CD14-positive monocyte (primary cell): ENCODE results near the gene ENPP5. TPM values are rescaled to one million over a fixed set of nuclear protein-coding genes. Genes with fewer than 3 reads are reported as not detected.

Experiments
- DNase-seq, 3 donors: peaks; one replicate each; pipeline ENCODE4 v3.0.0-alpha.2; 2011 to 2022
- H2AFZ ChIP-seq: 2 replicates; pipeline ENCODE4 v1.6.0; 2012; ENCODE audit warnings: mild to moderate bottlenecking, low read depth, low read length, inconsistent platforms; ENCODE audit not compliant: insufficient read depth, poor library complexity, severe bottlenecking
- H3K27ac ChIP-seq, 2 donors: 1 replicate in 1 of 2; 2 replicates in 1 of 2; pipeline ENCODE4 v1.5.1; 2012 to 2013; ENCODE audit warnings: low read length in 2 of 2, control low read depth in 1 of 2, inconsistent platforms in 1 of 2, low read depth in 1 of 2, mild to moderate bottlenecking in 1 of 2
- H3K27me3 ChIP-seq, 2 donors: one replicate each; pipeline versions ENCODE4 v1.6.0 to v1.6.1; 2011 to 2013; ENCODE audit warnings: low read length in 2 of 2; ENCODE audit not compliant: control insufficient read depth in 2 of 2, insufficient read depth in 2 of 2
- H3K36me3 ChIP-seq, 2 donors: replicated peaks in 1 of 2; 1 replicate in 1 of 2; 2 replicates in 1 of 2; pipeline versions ENCODE4 v1.5.1 to v1.6.1; 2012 to 2013; ENCODE audit warnings: low read length in 2 of 2, control low read depth in 1 of 2, inconsistent platforms in 1 of 2, mild to moderate bottlenecking in 1 of 2; ENCODE audit not compliant: insufficient read depth in 2 of 2, control insufficient read depth in 1 of 2
- H3K4me1 ChIP-seq, 2 donors: 1 replicate in 1 of 2; 2 replicates in 1 of 2; pipeline versions ENCODE4 v1.5.1 to v1.6.1; 2012 to 2013; ENCODE audit warnings: low read length in 2 of 2, control low read depth in 1 of 2, inconsistent platforms in 1 of 2, mild to moderate bottlenecking in 1 of 2, moderate library complexity in 1 of 2; ENCODE audit not compliant: insufficient read depth in 2 of 2, control insufficient read depth in 1 of 2
- H3K4me2 ChIP-seq: replicated peaks from 2 replicates; pipeline ENCODE3; 2012; ENCODE audit warnings: low read length, moderate library complexity, mild to moderate bottlenecking; ENCODE audit not compliant: poor library complexity, severe bottlenecking; ENCODE audit errors: extremely low read depth
- H3K4me3 ChIP-seq, 3 experiments: fragments of 200-600 bp in 1 of 3; sonication (generic) in 1 of 3; replicated peaks in 1 of 3; 1 replicate in 2 of 3; 2 replicates in 1 of 3; pipeline ENCODE4 v1.5.1; 2011 to 2013; ENCODE audit warnings: low read length in 3 of 3, mild to moderate bottlenecking in 3 of 3, control low read depth in 2 of 3, low read depth in 2 of 3, inconsistent platforms in 1 of 3, moderate library complexity in 1 of 3
- H3K79me2 ChIP-seq: 2 replicates; pipeline ENCODE4 v1.6.0; 2012; ENCODE audit warnings: mild to moderate bottlenecking, control low read depth, inconsistent platforms, low read length, moderate library complexity; ENCODE audit not compliant: insufficient read depth
- H3K9ac ChIP-seq: 2 replicates; pipeline ENCODE4 v1.6.0; 2017; ENCODE audit warnings: low read length, mild to moderate bottlenecking; ENCODE audit not compliant: insufficient read depth, poor library complexity, severe bottlenecking
- H3K9me3 ChIP-seq, 2 donors: replicated peaks in 1 of 2; 1 replicate in 1 of 2; 2 replicates in 1 of 2; pipeline versions ENCODE4 v1.5.1 to v1.6.1; 2012 to 2013; ENCODE audit warnings: low read length in 2 of 2, control low read depth in 1 of 2; ENCODE audit not compliant: control insufficient read depth in 1 of 2, insufficient read depth in 1 of 2
- H4K20me1 ChIP-seq: 2 replicates; pipeline ENCODE4 v1.6.0; 2012; ENCODE audit warnings: mild to moderate bottlenecking, low read length, control low read depth, moderate library complexity; ENCODE audit not compliant: insufficient read depth
- H3K27ac Mint-ChIP-seq, 7 donors: one replicate each; pipeline ENCODE4 v1.8.0; 2020; ENCODE audit warnings: mild to moderate bottlenecking in 7 of 7, mixed read lengths in 7 of 7, moderate library complexity in 6 of 7, inconsistent platforms in 2 of 7
- H3K27me3 Mint-ChIP-seq, 3 donors: one replicate each; pipeline ENCODE4 v1.8.0; 2021 to 2022; ENCODE audit warnings: low read depth in 3 of 3, mild to moderate bottlenecking in 3 of 3, mixed read lengths in 3 of 3, moderate library complexity in 3 of 3, inconsistent platforms in 1 of 3
- H3K36me3 Mint-ChIP-seq, 2 donors: one replicate each; pipeline ENCODE4 v1.8.0; 2020; ENCODE audit warnings: mixed read lengths in 2 of 2, inconsistent platforms in 1 of 2, mild to moderate bottlenecking in 1 of 2
- H3K4me1 Mint-ChIP-seq: one replicate; pipeline ENCODE4 v1.8.0; 2020; ENCODE audit warnings: mild to moderate bottlenecking, mixed read lengths
- H3K4me3 Mint-ChIP-seq, 2 donors: one replicate each; pipeline ENCODE4 v1.8.0; 2020; ENCODE audit warnings: mild to moderate bottlenecking in 2 of 2, mixed read lengths in 2 of 2, moderate library complexity in 1 of 2
- H3K9me3 Mint-ChIP-seq, 7 donors: one replicate each; pipeline ENCODE4 v1.8.0; 2020 to 2022; ENCODE audit warnings: mixed read lengths in 7 of 7, mild to moderate bottlenecking in 6 of 7, moderate library complexity in 6 of 7, inconsistent platforms in 2 of 7
- CTCF ChIP-seq: fragments of 200-600 bp; IDR thresholded peaks from one replicate; pipeline ENCODE4 v1.8.0; 2022; ENCODE audit warnings: antibody characterized with exemption, mild to moderate bottlenecking
- WGBS: methylation state at CpG from one replicate; pipeline ENCODE4 v1.1.5; 2013; ENCODE audit warnings: missing lambda C conversion rate; ENCODE audit not compliant: insufficient coverage; 5-methylcytosine and 5-hydroxymethylcytosine counted together
- intact Hi-C, 2 donors: fragments of 100-400 bp; cut with micrococcal nuclease; formaldehyde crosslinking; loops; one replicate each; pipeline versions ENCODE4 v1.15.0 to v1.15.1; 2023
- polyA plus RNA-seq, 3 donors: library from polyadenylated mRNA; depleted of rRNA in 1 of 3; unstranded in 2 of 3; stranded (reverse) in 1 of 3; fragments of 300-500 nt in 2 of 3; fragments of >200 nt in 1 of 3; fragmentation: Illumina TruSeq in 2 of 3; gene quantifications; 1 replicate in 2 of 3; 2 replicates in 1 of 3; pipeline ENCODE4 v1.2.3, GENCODE V29; 2012 to 2021

Gene ENPP5
- polyA plus RNA-seq, 3 donors = not detected

- Histone ChIP-seq H3K4me1 (no peaks in the 10 kb centered on the region), H3K27ac (no peak overlapping the region), H3K9ac (no peak overlapping the region), H3K9me3 (no peaks in the 10 kb centered on the region), H3K4me2 (no peak overlapping the region), H3K27me3 (no peaks in the 10 kb centered on the region), H3K36me3 (no peaks in the 10 kb centered on the region), H2AFZ (no peak overlapping the region), H3K79me2 (no peaks in the 10 kb centered on the region), H3K4me3 (no peak overlapping the region), H4K20me1 (no peaks in the 10 kb centered on the region)
- H3K36me3 Mint-ChIP-seq = no peaks in the 10 kb centered on the region
- peaks cover 0 to 14% (median 7%) of the 10 kb centered on the region in 7 donors for H3K9me3 Mint-ChIP-seq
- H3K4me3 Mint-ChIP-seq = no peak overlapping the region
- no CpG with 5 or more reads among the region's 1 CpG for WGBS
- no peak for DNase-seq
- no peak for TF ChIP-seq CTCF
- no peak overlapping the region for H3K27ac Mint-ChIP-seq
- peaks cover 4% of the 10 kb centered on the region for H3K4me1 Mint-ChIP-seq
- intact Hi-C loops = no loop called here
- H3K27me3 Mint-ChIP-seq = no peaks in the 10 kb centered on the region
These were observed 57.4 kb downstream of the ENPP5 start for GRCh38 chr6:46113370-46113769.

Other genes with a start within 250 kb of the ENPP5 start
- gene CLIC5, start 155.1 kb downstream of the ENPP5 start, polyA plus RNA-seq = not detected
- 1 to 10 TPM; 1.1 to 1.7 (median 1.3) TPM for gene ENPP4, start 41.0 kb downstream of the ENPP5 start, polyA plus RNA-seq